Astrocyte of the spinal cord (primary cell): ENCODE results near the gene HSF2BP.

Source experiments
- DNase-seq: peaks from one replicate; pipeline ENCODE4 v3.0.0; 2011; ENCODE audit warnings: low read depth, low spot score
- H3K4me3 ChIP-seq: 2 replicates; pipeline ENCODE4 v1.5.1; 2011; ENCODE audit warnings: low read depth, mild to moderate bottlenecking, low read length, moderate library complexity
- CTCF ChIP-seq: IDR thresholded peaks from 2 replicates; pipeline ENCODE4 v1.5.1; 2012; ENCODE audit warnings: low read depth, mild to moderate bottlenecking, low read length, inconsistent platforms
- in situ Hi-C: cut with HindIII; loops from 2 replicates; pipeline ENCODE4 v1.10.0; 2017; ENCODE audit warnings: low sequenced_read_pairs

The HSF2BP gene

GRCh38 chr21:43643193-43643592, 16.1 kb downstream of the HSF2BP start:
- no peak for DNase-seq
- TF ChIP-seq CTCF = no peak
- H3K4me3 ChIP-seq = no peak overlapping the region
- in situ Hi-C loops = no loop called here

- in situ Hi-C loops = no loop called here
- no peak for TF ChIP-seq CTCF
- no peak overlapping the region for H3K4me3 ChIP-seq
- no peak for DNase-seq
Measured at GRCh38 chr21:43640400-43640799, 18.9 kb downstream of the HSF2BP start.

GRCh38 chr21:43639470-43640353, 19.6 kb downstream of the HSF2BP start:
- TF ChIP-seq CTCF = no peak
- no peak overlapping the region for H3K4me3 ChIP-seq
- peak; percentile 22 for DNase-seq
- in situ Hi-C loops = no loop called here

GRCh38 chr21:43637530-43638158, 21.6 kb downstream of the HSF2BP start:
- H3K4me3 ChIP-seq = no peak overlapping the region
- in situ Hi-C loops = no loop called here
- no peak for DNase-seq
- TF ChIP-seq CTCF = no peak

- TF ChIP-seq CTCF = no peak
- in situ Hi-C loops = no loop called here
- no peak for DNase-seq
- no peak overlapping the region for H3K4me3 ChIP-seq
Measured at GRCh38 chr21:43635436-43635835, 23.9 kb downstream of the HSF2BP start.

GRCh38 chr21:43634618-43635017, 24.7 kb downstream of the HSF2BP start:
- in situ Hi-C loops = no loop called here
- TF ChIP-seq CTCF = no peak
- no peak overlapping the region for H3K4me3 ChIP-seq
- DNase-seq = no peak
